Esophagus squamous epithelium (tissue), 5 donors: Measurements from ENCODE around the gene DPYSL4. TPM values are rescaled to one million over a fixed set of nuclear protein-coding genes. Genes with fewer than 3 reads are reported as not detected.

ENCODE experiments used
- DNase-seq: peaks from one replicate; lab custom pipeline; 2025; lab: John Stamatoyannopoulos, UW
- H3K27ac ChIP-seq, 4 donors: fragments of 200-600 bp; sonication (generic); one replicate each; pipeline ENCODE4 v1.5.1; 2016 to 2019; ENCODE audit warnings: mild to moderate bottlenecking in 1 of 4
- H3K27me3 ChIP-seq, 4 donors: fragments of 200-600 bp; sonication (generic); 1 replicate in 3 of 4; 2 replicates in 1 of 4; pipeline versions ENCODE4 v1.5.1 to v1.6.0; 2017 to 2021; ENCODE audit warnings: antibody characterized with exemption in 1 of 4
- H3K36me3 ChIP-seq, 3 donors: fragments of 200-600 bp; sonication (generic); one replicate each; pipeline ENCODE4 v1.5.1; 2016 to 2019
- H3K4me1 ChIP-seq, 3 donors: fragments of 200-600 bp; sonication (generic); one replicate each; pipeline ENCODE4 v1.5.1; 2017 to 2019
- H3K4me3 ChIP-seq, 4 donors: fragments of 200-600 bp; sonication (generic); 1 replicate in 3 of 4; 2 replicates in 1 of 4; pipeline ENCODE4 v1.5.1; 2016 to 2019; ENCODE audit warnings: mild to moderate bottlenecking in 2 of 4, moderate library complexity in 1 of 4
- H3K9me3 ChIP-seq, 3 donors: fragments of 200-600 bp; sonication (generic); one replicate each; pipeline ENCODE4 v1.5.1; 2016 to 2019
- POLR2A ChIP-seq, 4 donors: fragments of 450-650 bp; IDR thresholded peaks; one replicate each; pipeline ENCODE4 v1.6.1; 2017; ENCODE audit warnings: antibody characterized with exemption in 4 of 4, mild to moderate bottlenecking in 4 of 4, moderate library complexity in 3 of 4
- WGBS, 2 donors: methylation state at CpG; one replicate each; pipeline ENCODE4 v1.1.5; 2018; 5-methylcytosine and 5-hydroxymethylcytosine counted together
- intact Hi-C: fragments of 100-400 bp; cut with DNase I; formaldehyde crosslinking; loops from one replicate; pipeline ENCODE4 v1.15.0; 2022
- total RNA-seq, 4 donors: library from RNA; depleted of rRNA; stranded (reverse); fragments of >200 nt; gene quantifications; one replicate each; pipeline ENCODE4 v1.1.0, GENCODE V29; 2016
- TF ChIP-seq, protein P1 (sequence below), 6 experiments: fragments of 450-650 bp in 4 of 6; fragments of 200-600 bp in 2 of 6; sonication (generic) in 2 of 6; IDR thresholded peaks; one replicate each; pipeline ENCODE4 v1.5.1; 2016 to 2019; ENCODE audit warnings: antibody characterized with exemption in 6 of 6, mild to moderate bottlenecking in 4 of 6, moderate library complexity in 4 of 6
- donor health status: DM: yes; HTN: yes; CAD: no.

DPYSL4 gene
- total RNA-seq, 4 donors from 2014 or later = 0.95 to 1.6 TPM; not detected in 2

DNA sequence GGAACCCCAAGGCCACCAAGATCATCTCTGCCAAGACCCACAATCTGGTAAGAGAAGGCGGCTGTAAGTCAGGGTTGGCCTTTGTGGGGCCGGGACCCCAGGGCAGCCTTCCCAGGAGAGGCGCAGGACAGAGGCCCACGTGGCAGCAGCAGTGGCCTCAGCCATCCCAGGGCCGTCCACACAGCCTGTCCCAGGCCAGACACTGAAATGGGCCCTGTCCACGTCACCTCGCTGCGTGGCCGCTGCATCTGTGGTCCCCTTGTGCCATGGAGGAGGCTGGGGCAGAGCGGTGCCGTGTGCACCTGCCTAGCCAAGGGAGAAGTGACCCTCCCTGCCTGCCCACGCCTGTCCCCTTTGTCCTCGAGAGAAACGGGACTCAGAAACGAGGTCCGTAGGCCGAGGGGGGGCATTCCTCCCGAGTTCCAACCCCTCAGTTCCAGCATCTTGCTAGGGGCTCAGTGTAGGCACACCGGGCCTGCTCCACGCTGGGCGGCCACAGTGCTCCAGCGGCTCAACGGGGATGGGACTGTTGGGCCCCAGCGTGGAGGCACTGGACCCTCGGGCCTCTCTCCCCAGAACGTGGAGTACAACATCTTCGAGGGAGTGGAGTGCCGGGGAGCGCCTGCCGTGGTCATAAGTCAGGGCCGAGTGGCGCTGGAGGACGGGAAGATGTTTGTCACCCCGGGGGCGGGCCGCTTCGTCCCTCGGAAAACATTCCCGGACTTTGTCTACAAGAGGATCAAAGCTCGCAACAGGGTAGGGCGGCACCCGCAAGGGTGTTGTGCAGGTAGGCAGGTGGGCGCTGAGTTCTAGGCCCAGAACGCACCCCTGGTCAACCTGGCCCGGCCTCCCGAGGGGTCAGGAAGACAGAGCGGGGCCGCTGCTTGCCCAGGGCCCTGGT is 15.6 kb downstream of the DPYSL4 start:
- Histone ChIP-seq H3K36me3 (no peaks in the 10 kb centered on the region), H3K27ac (no peak overlapping the region), H3K4me3 (no peak overlapping the region), H3K4me1 (no peaks in the 10 kb centered on the region), H3K27me3 (peaks cover 0 to 5% (median 0%) of the 10 kb centered on the region in 4 donors), H3K9me3 (no peaks in the 10 kb centered on the region)
- DNase-seq = no peak
- intact Hi-C loops = no loop called here
- TF ChIP-seq, protein P1, sequence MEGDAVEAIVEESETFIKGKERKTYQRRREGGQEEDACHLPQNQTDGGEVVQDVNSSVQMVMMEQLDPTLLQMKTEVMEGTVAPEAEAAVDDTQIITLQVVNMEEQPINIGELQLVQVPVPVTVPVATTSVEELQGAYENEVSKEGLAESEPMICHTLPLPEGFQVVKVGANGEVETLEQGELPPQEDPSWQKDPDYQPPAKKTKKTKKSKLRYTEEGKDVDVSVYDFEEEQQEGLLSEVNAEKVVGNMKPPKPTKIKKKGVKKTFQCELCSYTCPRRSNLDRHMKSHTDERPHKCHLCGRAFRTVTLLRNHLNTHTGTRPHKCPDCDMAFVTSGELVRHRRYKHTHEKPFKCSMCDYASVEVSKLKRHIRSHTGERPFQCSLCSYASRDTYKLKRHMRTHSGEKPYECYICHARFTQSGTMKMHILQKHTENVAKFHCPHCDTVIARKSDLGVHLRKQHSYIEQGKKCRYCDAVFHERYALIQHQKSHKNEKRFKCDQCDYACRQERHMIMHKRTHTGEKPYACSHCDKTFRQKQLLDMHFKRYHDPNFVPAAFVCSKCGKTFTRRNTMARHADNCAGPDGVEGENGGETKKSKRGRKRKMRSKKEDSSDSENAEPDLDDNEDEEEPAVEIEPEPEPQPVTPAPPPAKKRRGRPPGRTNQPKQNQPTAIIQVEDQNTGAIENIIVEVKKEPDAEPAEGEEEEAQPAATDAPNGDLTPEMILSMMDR (IDR thresholded peaks at IDR 0.05) = no peak
- no peak for TF ChIP-seq POLR2A (IDR thresholded peaks at IDR 0.05)
- 84 to 93% methylated on average over 3 to 12 of the region's 48 CpGs for WGBS, 2 donors

DNA sequence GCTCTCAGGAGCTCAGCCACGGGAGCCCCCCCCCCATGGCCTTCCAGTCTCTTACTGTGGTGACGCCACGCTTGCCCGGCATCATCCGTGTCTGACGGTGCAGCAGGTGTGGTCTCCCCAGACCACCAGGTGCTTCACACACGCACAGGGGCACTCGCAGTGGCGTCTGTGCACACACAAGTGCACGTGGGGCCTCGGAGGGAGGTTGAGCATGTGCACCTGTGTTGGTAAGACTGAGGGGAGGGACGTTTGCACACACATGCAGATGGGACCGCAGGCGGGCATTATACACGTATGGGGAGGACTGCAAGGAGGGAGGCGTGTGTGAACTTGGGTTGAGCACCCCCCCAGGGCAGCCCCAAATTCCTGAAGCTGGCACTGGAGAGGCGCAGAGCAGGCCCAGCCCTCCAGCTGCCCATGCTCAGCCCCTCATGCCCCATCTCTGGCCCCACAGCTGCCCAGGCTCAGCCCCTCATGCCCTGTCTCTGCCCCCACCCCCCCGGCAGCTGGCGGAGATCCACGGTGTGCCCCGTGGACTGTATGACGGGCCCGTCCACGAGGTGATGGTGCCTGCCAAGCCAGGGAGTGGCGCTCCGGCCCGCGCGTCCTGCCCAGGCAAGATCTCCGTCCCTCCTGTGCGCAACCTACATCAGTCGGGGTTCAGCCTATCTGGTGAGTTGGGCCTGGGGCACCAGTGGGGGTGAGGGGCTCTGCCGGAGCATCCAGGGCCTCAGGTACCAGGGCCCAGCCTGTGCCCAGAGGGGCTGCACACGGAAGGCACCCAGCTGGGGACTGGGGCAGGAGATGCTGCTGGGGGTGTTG is 16.7 kb downstream of the DPYSL4 start:
- Histone ChIP-seq H3K9me3 (no peaks in the 10 kb centered on the region), H3K36me3 (no peaks in the 10 kb centered on the region), H3K4me3 (no peak overlapping the region), H3K4me1 (no peaks in the 10 kb centered on the region), H3K27ac (no peak overlapping the region), H3K27me3 (no peaks in the 10 kb centered on the region)
- WGBS, 2 donors = 71% methylated on average over 7 of the region's 34 CpGs; no CpG with 5 or more reads in 1 of the 2 donors
- TF ChIP-seq, protein P1 (IDR thresholded peaks at IDR 0.05) = no peak
- no peak for TF ChIP-seq POLR2A (IDR thresholded peaks at IDR 0.05)
- intact Hi-C loops = no loop called here
- DNase-seq = no peak

DNA sequence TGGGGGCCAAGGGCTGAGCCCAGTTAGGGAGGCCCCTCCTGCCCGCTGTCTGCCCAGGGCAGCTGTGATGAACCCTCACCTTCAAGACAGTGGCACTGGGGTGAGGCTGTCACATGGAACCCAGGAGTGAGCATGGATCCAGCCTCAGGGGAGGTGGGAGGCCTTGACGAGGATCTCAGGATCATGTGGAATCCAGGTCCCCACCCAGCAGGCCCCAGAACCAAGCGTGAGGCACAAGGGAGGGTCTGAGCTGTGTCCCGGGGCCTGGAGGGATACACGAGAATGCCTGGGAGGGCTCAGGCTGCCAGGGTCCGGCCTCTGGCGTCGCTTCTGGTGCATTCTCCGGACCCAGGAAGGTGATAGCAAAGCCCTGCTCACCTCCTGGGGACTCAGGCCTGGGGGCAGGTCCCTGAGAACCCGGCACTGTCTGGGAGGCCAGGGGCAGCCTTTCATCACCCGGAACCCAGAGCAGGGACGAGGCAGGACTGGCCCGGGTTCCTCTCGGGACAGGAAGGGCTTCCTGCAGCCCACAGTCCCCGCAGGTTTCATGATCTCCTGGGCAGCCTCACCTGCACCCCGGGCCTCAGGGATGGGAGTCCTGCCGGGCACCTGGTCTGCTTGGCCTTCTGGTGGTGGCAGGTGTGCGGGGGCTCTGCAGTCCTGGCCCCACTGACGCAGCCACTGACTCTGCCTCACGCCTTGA is 17.5 kb downstream of the DPYSL4 start:
- no peaks in the 10 kb centered on the region for H3K4me1 ChIP-seq
- no peaks in the 10 kb centered on the region for H3K27me3 ChIP-seq
- DNase-seq = no peak
- no peak for TF ChIP-seq POLR2A (IDR thresholded peaks at IDR 0.05)
- TF ChIP-seq, protein P1 (IDR thresholded peaks at IDR 0.05) = no peak
- H3K27ac ChIP-seq = no peak overlapping the region
- no peaks in the 10 kb centered on the region for H3K9me3 ChIP-seq
- 90 to 100% methylated on average over 1 to 2 of the region's 20 CpGs for WGBS, 2 donors
- intact Hi-C loops = no loop called here
- H3K4me3 ChIP-seq = no peak overlapping the region
- H3K36me3 ChIP-seq = no peaks in the 10 kb centered on the region

DNA sequence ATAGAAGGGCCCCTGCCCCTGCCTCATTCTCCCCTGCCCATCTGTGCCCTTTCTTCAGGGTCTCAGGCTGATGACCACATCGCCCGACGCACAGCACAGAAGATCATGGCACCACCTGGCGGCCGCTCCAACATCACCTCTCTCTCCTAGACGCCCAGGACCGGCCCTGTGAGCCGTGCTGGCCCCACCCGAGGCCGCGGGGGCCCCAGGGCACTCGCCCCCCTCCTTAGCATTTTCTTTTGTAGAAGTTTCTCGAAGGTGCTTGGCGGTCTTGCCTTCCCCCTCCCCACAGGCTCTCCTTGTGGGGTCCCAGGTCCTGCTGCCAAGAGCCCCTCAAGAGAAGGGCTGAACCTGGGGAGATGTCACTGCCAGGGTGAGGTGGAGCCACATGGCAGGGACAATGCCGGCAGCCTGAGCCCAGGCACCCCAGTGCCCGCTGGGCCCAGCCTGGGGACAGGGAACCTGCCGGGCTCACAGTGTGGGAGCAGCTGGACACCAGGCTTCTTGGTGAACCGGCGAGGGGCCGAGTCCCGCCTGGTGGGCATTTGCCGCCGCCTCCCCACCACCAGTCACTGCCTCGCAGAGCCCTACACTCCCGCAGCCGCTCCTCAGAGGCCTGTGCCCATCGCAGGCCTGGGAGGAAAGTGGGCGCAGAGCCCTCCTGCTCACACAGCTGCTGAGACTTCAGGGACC is 18.2 kb downstream of the DPYSL4 start:
- Histone ChIP-seq H3K4me3 (no peak overlapping the region), H3K27me3 (no peaks in the 10 kb centered on the region), H3K27ac (no peak overlapping the region), H3K4me1 (no peaks in the 10 kb centered on the region), H3K36me3 (no peaks in the 10 kb centered on the region), H3K9me3 (no peaks in the 10 kb centered on the region)
- WGBS, 2 donors = 80% methylated on average over 15 to 16 of the region's 28 CpGs
- intact Hi-C loops = no loop called here
- no peak for TF ChIP-seq POLR2A (IDR thresholded peaks at IDR 0.05)
- TF ChIP-seq, protein P1 (IDR thresholded peaks at IDR 0.05) = no peak
- DNase-seq = no peak
